HG02840 (cell line): ENCODE measurements around the gene NEUROG2.
"Not testable (repeated sequence)": the region's sequence is repeated elsewhere in the genome, so short reads cannot be mapped to it uniquely, and the experiment has no call there.

Experiments used
- ATAC-seq: cut with Tn5 transposase; IDR thresholded peaks from one replicate; pipeline ENCODE4 v1.9.1; 2021; ENCODE audit warnings: mild to moderate bottlenecking, moderate library complexity, moderate number of reproducible peaks; ENCODE audit not compliant: unreplicated experiment, low FRiP score

The NEUROG2 gene

DNA sequence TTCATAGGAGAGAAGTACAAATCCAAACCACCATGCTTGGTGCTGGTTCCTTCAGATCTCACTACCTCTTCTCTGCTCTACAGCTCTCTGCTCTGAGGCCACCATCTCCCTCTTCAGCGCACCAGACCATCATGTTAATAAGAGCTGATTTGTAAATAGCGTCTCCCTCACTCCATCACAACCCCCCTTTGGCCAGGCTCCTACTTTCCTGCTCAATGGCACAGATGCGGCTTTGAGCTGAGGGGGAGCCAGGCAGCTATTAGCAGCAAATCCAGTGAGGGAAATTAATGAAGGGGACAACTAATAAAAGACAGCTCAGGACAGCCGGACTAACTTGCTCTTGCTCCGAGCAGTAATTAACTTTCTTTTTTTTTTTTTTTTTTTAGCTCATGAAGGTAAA is 13.1 kb downstream of the NEUROG2 start:
- no peak for ATAC-seq

DNA sequence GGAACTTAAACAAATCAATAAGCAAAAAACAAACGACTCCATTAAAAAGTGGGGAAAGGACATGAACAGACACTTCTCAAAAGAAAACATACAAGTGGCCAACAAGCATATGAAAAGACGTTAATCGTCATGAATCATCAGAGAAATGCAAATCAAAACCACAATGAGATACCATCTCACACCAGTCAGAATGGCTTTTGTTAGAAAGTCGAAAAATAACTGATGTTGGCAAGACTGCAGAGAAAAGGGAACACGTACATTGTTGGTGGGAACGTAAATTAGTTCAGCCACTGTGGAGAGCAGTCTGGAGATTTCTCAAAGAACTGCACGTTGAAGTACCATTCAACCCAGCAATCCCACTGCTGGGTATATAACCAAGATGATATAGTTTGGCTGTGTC is 23.7 kb downstream of the NEUROG2 start:
- ATAC-seq = no peak

DNA sequence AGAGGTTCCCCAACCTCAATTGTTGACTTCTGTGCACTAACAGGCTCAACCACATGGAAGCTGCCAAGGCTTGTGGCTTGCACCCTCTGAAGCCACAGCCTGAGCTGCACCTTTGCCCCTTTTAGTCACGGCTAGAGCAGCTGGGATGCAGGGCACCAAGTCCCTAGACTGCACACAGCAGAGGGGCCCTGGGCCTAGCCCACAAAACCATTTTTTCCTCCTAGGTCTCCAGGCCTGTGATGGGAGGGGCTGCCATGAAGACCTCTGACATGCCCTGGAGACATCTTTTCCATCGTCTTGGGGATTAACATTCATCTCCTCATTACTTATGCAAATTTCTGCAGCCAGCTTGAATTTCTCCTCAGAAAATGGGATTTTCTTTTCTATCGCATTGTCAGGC is 25.2 kb downstream of the NEUROG2 start:
- ATAC-seq = not testable (repeated sequence)

DNA sequence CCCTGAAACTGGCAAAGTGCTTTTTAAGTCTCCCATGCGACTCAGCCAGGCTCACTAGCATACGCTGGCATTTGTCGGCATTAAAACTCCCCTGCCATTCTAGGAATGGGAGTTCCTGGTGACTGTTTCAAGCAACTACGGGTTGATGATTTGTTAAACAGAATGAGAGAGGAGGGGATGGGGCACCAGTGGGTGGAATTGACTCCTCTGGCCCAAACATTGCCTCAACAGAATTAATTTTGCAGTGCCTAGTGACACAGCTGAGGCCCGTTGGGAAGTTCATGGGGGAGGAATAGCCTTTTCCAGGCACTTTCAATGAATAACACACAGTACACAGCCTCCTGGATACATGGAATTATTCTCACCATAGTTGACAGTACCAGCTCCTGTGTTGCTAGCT is 30.1 kb downstream of the NEUROG2 start:
- no peak for ATAC-seq

DNA sequence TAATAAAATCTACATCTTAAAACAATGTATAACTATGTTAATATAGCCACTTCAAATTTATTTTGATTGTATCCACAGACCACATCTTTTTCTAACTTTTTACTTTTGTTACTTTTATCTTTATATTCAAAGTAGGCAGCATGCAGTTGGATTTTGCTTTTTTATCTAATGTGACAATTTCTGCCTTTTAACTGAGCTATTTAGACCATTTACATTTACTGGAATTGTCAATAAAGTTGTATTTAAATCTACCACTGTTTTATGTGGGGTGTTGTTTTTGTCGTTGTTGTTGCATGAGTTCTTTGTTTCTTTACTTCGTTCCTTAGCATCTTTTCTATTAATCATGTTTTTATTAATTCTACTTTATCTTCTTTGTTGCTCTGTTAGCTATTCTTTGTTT is 42.0 kb downstream of the NEUROG2 start:
- no peak for ATAC-seq

DNA sequence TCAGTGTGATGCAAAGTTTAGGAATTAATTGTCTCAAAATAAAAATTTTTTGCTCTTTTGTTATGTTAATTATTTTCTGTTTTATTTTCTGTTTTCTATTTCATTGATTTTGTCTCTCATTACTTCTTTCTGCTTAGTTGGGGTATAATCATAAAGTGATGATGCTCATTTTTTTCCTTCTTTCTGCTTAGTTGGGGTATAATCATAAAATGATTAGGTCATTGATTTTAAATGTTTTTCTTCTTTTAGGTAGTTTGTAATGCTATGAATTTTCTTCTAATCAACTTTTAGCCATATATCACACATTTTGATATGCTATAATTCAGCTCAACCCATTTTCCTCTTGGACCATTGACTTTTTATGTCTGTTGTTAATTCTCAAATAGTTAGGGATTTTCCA is 43.7 kb downstream of the NEUROG2 start:
- ATAC-seq = no peak
